H1 (cell line): ENCODE results near the gene LRRK1. TPM values are rescaled to one million over a fixed set of nuclear protein-coding genes. Genes with fewer than 3 reads are reported as not detected.

Experiments used
- BACH1 ChIP-seq: IDR thresholded peaks from 2 replicates; pipeline ENCODE4 v1.6.1; 2012; ENCODE audit warnings: low read length, improper control_type of control experiment
- CHD2 ChIP-seq: IDR thresholded peaks from 2 replicates; pipeline ENCODE4 v1.6.1; 2012; ENCODE audit warnings: low read length, improper control_type of control experiment
- E2F6 ChIP-seq: IDR thresholded peaks from 2 replicates; pipeline ENCODE4 v1.6.1; 2012; ENCODE audit warnings: inconsistent platforms
- KDM5A ChIP-seq: fragments of 200-600 bp; IDR thresholded peaks from 2 replicates; pipeline ENCODE4 v1.7.1; 2012; ENCODE audit warnings: mild to moderate bottlenecking, low read length, inconsistent platforms, mixed read lengths
- SIX5 ChIP-seq: IDR thresholded peaks from 2 replicates; pipeline ENCODE4 v1.6.1; 2011; ENCODE audit warnings: mild to moderate bottlenecking, low read depth, low read length
- polyA plus RNA-seq, 7 experiments: library from polyadenylated mRNA; depleted of rRNA in 3 of 7; stranded (reverse) in 5 of 7; unstranded in 2 of 7; fragments of >200 nt in 5 of 7; fragments of 200-250 nt in 2 of 7; gene quantifications; 1 replicate in 5 of 7; 2 replicates in 1 of 7; 4 replicates in 1 of 7; pipeline versions ENCODE4 v1.2.1 to v1.2.3, GENCODE V29; 2011 to 2013; ENCODE audit warnings: missing spikeins in 2 of 7, mixed read lengths in 2 of 7
- total RNA-seq: library from RNA; stranded (reverse); fragmentation: NEBNext Ultra II Directional; extraction: Animal tissue kit (Norgen Biotek cat#: 25700); gene quantifications from 2 replicates; pipeline ENCODE4 v1.2.1, GENCODE V29; 2021

The LRRK1 gene
- total and polyA plus RNA-seq, 2 of the 8 experiments (the other 6 are each of a cell fraction or from before 2014, with no cell fraction given) = 1.2 to 3.6 TPM

- no peak for TF ChIP-seq KDM5A
- no peak for TF ChIP-seq E2F6
- TF ChIP-seq SIX5 = no peak
- TF ChIP-seq BACH1 = no peak
- no peak for TF ChIP-seq CHD2
Observed at GRCh38 chr15:101092156-101092866, 173.2 kb downstream of the LRRK1 start (continued).
